Measurements from ENCODE around the gene SLC6A20.

GRCh38 chr3:45787551-45787950 lies 8.8 kb downstream of the SLC6A20 start:
- TF ChIP-seq CTCF (IDR thresholded peaks at IDR 0.05) (no peak), POLR2A (IDR thresholded peaks at IDR 0.05) (no peak), POLR2AphosphoS5 (IDR thresholded peaks at IDR 0.05; ENCODE audit: insufficient read depth in 1 of 2, low read depth in 1 of 2) (no peak)
